HEK293 (cell line): ENCODE measurements around the gene RPS27.

Experiments used
- CTCF ChIP-seq: fragments of 450-650 bp; formaldehyde crosslinking; IDR thresholded peaks from 2 replicates; pipeline ENCODE4 v1.5.1; 2016; ENCODE audit warnings: missing biosample characterization, missing genetic modification characterization
- MYNN ChIP-seq: fragments of 450-650 bp; formaldehyde crosslinking; IDR thresholded peaks from 2 replicates; pipeline ENCODE4 v1.5.1; 2016; ENCODE audit warnings: missing biosample characterization, missing genetic modification characterization, borderline replicate concordance
- OSR2 ChIP-seq: fragments of 450-650 bp; formaldehyde crosslinking; IDR thresholded peaks from 2 replicates; pipeline ENCODE4 v1.5.1; 2016; ENCODE audit warnings: missing biosample characterization, missing genetic modification characterization
- YY1 ChIP-seq: fragments of 450-650 bp; formaldehyde crosslinking; IDR thresholded peaks from 2 replicates; pipeline ENCODE4 v1.5.1; 2018; ENCODE audit warnings: missing biosample characterization, missing genetic modification characterization
- ZNF140 ChIP-seq: fragments of 450-650 bp; formaldehyde crosslinking; IDR thresholded peaks from 2 replicates; pipeline ENCODE4 v1.5.1; 2016; ENCODE audit warnings: missing biosample characterization, missing genetic modification characterization
- ZNF311 ChIP-seq: fragments of 450-650 bp; formaldehyde crosslinking; IDR thresholded peaks from 2 replicates; pipeline ENCODE4 v1.5.1; 2017; ENCODE audit warnings: missing biosample characterization, missing genetic modification characterization, borderline replicate concordance
- ZNF596 ChIP-seq: fragments of 450-650 bp; IDR thresholded peaks from 2 replicates; pipeline ENCODE4 v1.5.0; 2018; ENCODE audit warnings: missing biosample characterization, mild to moderate bottlenecking, missing genetic modification characterization, moderate library complexity
- ZNF658 ChIP-seq: fragments of 450-650 bp; formaldehyde crosslinking; IDR thresholded peaks from 2 replicates; pipeline ENCODE4; 2016; ENCODE audit warnings: missing biosample characterization, missing genetic modification characterization
- ZNF670 ChIP-seq: fragments of 450-650 bp; formaldehyde crosslinking; IDR thresholded peaks from 2 replicates; pipeline ENCODE4 v1.5.1; 2016; ENCODE audit warnings: missing biosample characterization, missing genetic modification characterization, low read depth
- TF ChIP-seq, protein P1 (sequence below): fragments of 450-650 bp; formaldehyde crosslinking; IDR thresholded peaks from 2 replicates; pipeline ENCODE4 v1.5.1; 2016; ENCODE audit warnings: missing biosample characterization, missing genetic modification characterization
- TF ChIP-seq, protein P2 (sequence below): fragments of 450-650 bp; formaldehyde crosslinking; IDR thresholded peaks from 2 replicates; pipeline ENCODE4 v1.5.1; 2016; ENCODE audit warnings: missing biosample characterization, missing genetic modification characterization
- TF ChIP-seq, protein P3 (sequence below): fragments of 450-650 bp; formaldehyde crosslinking; optimal IDR thresholded peaks from 2 replicates; pipeline ENCODE3; 2016; ENCODE audit warnings: missing biosample characterization, mild to moderate bottlenecking, missing genetic modification characterization

DNA sequence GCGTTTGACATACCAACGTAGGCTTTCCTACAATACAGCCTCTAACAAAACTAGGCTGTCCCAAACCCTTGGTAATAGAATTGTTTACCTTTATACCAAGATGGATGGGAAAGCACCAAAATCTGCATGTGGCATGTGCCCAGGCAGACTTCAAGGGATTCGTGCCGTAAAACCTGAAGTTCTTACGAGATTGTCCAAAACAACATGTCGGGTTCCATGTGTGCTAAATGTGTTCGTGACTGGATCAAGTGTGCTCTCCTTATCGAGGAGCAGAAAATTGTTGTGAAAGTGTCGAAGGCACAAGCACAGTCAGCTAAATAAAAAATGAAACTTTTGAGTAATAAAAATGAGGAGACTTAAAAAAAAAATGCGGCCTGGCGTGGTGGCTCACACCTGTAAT lies 5.1 kb downstream of the RPS27 start:
- TF ChIP-seq CTCF (tag by site-specific recombination) (no peak), ZNF311 (no peak), ZNF670 (tag by site-specific recombination) (no peak), ZNF596 (tag by site-specific recombination) (no peak), MYNN (tag by site-specific recombination) (no peak), ZNF140 (tag by site-specific recombination) (no peak), YY1 (tag by site-specific recombination) (no peak), OSR2 (tag by site-specific recombination) (no peak), ZNF658 (tag by site-specific recombination) (no peak)
- TF ChIP-seq, protein P1, sequence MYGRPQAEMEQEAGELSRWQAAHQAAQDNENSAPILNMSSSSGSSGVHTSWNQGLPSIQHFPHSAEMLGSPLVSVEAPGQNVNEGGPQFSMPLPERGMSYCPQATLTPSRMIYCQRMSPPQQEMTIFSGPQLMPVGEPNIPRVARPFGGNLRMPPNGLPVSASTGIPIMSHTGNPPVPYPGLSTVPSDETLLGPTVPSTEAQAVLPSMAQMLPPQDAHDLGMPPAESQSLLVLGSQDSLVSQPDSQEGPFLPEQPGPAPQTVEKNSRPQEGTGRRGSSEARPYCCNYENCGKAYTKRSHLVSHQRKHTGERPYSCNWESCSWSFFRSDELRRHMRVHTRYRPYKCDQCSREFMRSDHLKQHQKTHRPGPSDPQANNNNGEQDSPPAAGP, result no peak
- TF ChIP-seq, protein P2, sequence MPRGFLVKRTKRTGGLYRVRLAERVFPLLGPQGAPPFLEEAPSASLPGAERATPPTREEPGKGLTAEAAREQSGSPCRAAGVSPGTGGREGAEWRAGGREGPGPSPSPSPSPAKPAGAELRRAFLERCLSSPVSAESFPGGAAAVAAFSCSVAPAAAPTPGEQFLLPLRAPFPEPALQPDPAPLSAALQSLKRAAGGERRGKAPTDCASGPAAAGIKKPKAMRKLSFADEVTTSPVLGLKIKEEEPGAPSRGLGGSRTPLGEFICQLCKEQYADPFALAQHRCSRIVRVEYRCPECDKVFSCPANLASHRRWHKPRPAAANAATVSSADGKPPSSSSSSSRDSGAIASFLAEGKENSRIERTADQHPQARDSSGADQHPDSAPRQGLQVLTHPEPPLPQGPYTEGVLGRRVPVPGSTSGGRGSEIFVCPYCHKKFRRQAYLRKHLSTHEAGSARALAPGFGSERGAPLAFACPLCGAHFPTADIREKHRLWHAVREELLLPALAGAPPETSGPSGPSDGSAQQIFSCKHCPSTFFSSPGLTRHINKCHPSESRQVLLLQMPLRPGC, result no peak
- TF ChIP-seq, protein P3, sequence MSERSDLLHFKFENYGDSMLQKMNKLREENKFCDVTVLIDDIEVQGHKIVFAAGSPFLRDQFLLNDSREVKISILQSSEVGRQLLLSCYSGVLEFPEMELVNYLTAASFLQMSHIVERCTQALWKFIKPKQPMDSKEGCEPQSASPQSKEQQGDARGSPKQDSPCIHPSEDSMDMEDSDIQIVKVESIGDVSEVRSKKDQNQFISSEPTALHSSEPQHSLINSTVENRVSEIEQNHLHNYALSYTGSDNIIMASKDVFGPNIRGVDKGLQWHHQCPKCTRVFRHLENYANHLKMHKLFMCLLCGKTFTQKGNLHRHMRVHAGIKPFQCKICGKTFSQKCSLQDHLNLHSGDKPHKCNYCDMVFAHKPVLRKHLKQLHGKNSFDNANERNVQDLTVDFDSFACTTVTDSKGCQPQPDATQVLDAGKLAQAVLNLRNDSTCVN (tag by site-specific recombination), result no peak
